Measurements from ENCODE around the gene STRN4. TPM values are rescaled to one million over a fixed set of nuclear protein-coding genes. Genes with fewer than 3 reads are reported as not detected.

The STRN4 gene
- total and polyA plus RNA-seq, 9 of the 15 experiments (the other 6 are each of a cell fraction or from before 2014, with no cell fraction given) = 0.62 to 83.7 (median 36.9) TPM

DNA sequence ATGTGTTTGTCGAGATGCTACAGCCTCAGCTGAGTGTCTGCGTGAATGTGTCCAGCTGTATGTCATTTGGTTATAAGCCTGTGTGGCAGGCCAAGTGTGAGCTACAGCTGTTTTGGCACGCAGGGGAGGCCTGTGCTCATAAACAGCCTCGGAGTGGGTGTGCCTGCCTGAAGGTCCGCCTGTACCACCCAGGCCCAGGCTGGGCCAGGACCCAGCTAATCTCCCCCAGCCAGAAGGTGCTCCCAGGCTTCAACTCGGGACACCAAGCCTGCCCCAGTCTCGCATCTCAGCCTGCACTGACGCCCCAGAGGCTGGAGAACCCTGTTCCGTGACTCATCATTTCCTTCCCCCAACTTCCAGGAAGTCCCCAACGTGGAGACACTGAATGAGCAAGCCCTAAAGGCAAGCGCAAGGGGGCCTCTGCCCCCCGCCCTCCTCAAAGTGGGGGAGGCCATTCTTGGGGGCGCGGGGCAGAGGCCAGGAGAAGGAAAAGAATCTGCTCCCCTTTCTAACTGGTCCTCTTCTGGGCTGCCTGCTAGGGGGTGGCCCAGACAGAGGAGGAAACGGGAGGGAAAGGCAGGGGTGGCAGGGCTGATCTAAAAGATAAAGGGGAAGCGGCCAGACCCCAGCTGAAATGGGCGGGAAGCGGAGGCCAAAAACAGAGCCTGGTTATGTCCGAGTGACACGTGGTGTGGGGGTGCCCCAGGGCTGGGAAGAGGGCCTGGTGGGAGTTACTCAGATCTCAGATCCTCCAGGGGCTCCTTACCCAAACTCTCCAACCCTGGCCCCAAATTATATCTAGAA is 40.2 kb upstream of the STRN4 start (continued):
- TF ChIP-seq, protein P1, sequence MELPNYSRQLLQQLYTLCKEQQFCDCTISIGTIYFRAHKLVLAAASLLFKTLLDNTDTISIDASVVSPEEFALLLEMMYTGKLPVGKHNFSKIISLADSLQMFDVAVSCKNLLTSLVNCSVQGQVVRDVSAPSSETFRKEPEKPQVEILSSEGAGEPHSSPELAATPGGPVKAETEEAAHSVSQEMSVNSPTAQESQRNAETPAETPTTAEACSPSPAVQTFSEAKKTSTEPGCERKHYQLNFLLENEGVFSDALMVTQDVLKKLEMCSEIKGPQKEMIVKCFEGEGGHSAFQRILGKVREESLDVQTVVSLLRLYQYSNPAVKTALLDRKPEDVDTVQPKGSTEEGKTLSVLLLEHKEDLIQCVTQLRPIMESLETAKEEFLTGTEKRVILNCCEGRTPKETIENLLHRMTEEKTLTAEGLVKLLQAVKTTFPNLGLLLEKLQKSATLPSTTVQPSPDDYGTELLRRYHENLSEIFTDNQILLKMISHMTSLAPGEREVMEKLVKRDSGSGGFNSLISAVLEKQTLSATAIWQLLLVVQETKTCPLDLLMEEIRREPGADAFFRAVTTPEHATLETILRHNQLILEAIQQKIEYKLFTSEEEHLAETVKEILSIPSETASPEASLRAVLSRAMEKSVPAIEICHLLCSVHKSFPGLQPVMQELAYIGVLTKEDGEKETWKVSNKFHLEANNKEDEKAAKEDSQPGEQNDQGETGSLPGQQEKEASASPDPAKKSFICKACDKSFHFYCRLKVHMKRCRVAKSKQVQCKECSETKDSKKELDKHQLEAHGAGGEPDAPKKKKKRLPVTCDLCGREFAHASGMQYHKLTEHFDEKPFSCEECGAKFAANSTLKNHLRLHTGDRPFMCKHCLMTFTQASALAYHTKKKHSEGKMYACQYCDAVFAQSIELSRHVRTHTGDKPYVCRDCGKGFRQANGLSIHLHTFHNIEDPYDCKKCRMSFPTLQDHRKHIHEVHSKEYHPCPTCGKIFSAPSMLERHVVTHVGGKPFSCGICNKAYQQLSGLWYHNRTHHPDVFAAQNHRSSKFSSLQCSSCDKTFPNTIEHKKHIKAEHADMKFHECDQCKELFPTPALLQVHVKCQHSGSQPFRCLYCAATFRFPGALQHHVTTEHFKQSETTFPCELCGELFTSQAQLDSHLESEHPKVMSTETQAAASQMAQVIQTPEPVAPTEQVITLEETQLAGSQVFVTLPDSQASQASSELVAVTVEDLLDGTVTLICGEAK (IDR thresholded peaks at IDR 0.05) = no peak
- TF ChIP-seq, protein P1 (CRISPR knock-in tag; IDR thresholded peaks at IDR 0.05) = no peak; the same call in 1 of the 2 replicates
- TF ChIP-seq, protein P2, sequence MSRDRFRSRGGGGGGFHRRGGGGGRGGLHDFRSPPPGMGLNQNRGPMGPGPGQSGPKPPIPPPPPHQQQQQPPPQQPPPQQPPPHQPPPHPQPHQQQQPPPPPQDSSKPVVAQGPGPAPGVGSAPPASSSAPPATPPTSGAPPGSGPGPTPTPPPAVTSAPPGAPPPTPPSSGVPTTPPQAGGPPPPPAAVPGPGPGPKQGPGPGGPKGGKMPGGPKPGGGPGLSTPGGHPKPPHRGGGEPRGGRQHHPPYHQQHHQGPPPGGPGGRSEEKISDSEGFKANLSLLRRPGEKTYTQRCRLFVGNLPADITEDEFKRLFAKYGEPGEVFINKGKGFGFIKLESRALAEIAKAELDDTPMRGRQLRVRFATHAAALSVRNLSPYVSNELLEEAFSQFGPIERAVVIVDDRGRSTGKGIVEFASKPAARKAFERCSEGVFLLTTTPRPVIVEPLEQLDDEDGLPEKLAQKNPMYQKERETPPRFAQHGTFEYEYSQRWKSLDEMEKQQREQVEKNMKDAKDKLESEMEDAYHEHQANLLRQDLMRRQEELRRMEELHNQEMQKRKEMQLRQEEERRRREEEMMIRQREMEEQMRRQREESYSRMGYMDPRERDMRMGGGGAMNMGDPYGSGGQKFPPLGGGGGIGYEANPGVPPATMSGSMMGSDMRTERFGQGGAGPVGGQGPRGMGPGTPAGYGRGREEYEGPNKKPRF (IDR thresholded peaks at IDR 0.05; ENCODE audit: low read depth, low read length) = no peak
- no peak for TF ChIP-seq ZNF431 (CRISPR knock-in tag; IDR thresholded peaks at IDR 0.05)
- TF ChIP-seq ZNF316 (IDR thresholded peaks at IDR 0.05) = peak; percentile 97
- TF ChIP-seq, protein P3, sequence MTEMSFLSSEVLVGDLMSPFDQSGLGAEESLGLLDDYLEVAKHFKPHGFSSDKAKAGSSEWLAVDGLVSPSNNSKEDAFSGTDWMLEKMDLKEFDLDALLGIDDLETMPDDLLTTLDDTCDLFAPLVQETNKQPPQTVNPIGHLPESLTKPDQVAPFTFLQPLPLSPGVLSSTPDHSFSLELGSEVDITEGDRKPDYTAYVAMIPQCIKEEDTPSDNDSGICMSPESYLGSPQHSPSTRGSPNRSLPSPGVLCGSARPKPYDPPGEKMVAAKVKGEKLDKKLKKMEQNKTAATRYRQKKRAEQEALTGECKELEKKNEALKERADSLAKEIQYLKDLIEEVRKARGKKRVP (CRISPR knock-in tag; IDR thresholded peaks at IDR 0.05) = 0 out of 2 replicates have a peak, but pooled peaks have one; percentile 6
- TF ChIP-seq PHF21A (IDR thresholded peaks at IDR 0.05; ENCODE audit: borderline replicate concordance, low read depth) = peak; percentile 88; the same call in 1 of the 2 replicates
- TF ChIP-seq ZNF41 (CRISPR knock-in tag; conservative IDR thresholded peaks at IDR 0.05) = peak; percentile 63
- peak; percentile 80 for TF ChIP-seq TCF3 (CRISPR knock-in tag; IDR thresholded peaks at IDR 0.05)
- no peak for TF ChIP-seq ZNF121 (CRISPR knock-in tag; conservative IDR thresholded peaks at IDR 0.05)
- 0 out of 2 replicates have a peak, but pooled peaks have one; percentile 35 for TF ChIP-seq ESRRA (IDR thresholded peaks at IDR 0.05; ENCODE audit: borderline replicate concordance, low read depth)
- TF ChIP-seq TSC22D4 (tag; IDR thresholded peaks at IDR 0.05) = no peak
- no peak for TF ChIP-seq ADNP (tag; IDR thresholded peaks at IDR 0.05)
- TF ChIP-seq, protein P4, sequence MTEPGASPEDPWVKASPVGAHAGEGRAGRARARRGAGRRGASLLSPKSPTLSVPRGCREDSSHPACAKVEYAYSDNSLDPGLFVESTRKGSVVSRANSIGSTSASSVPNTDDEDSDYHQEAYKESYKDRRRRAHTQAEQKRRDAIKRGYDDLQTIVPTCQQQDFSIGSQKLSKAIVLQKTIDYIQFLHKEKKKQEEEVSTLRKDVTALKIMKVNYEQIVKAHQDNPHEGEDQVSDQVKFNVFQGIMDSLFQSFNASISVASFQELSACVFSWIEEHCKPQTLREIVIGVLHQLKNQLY (CRISPR knock-in tag; conservative IDR thresholded peaks at IDR 0.05) = 0 out of 4 replicates have a peak, but pooled peaks of 1 of the 2 experiments have one; percentile 45
